B cell (primary cell): ENCODE data around the gene DCAF15. TPM values are rescaled to one million over a fixed set of nuclear protein-coding genes. Genes with fewer than 3 reads are reported as not detected.
A peak's percentile ranks its signal among the peaks of the same experiment; 100 is the strongest.

Experiments
- ATAC-seq: fragments of 200-7000 bp; cut with Tn5 transposase; one replicate; pipeline ENCODE4 v1.10.0; 2021; ENCODE audit warnings: low read depth, mild to moderate bottlenecking, moderate number of reproducible peaks, moderate library complexity
- CTCF ChIA-PET: fragments of 350-600 bp; sonication (Branson Sonifier 250); formaldehyde crosslinking; loops from one replicate; lab custom pipeline; 2021; ENCODE audit warnings: antibody characterized with exemption, inconsistent platforms; lab: Charles Lee
- POLR2A ChIA-PET: fragments of 350-600 bp; sonication (Branson Sonifier 250); formaldehyde crosslinking; loops from one replicate; lab custom pipeline; 2021; ENCODE audit warnings: antibody characterized with exemption; lab: Charles Lee
- DNase-seq: peaks from one replicate; pipeline ENCODE4 v3.0.0; 2013
- H2AFZ ChIP-seq: 2 replicates; pipeline ENCODE4 v1.6.1; 2012; ENCODE audit warnings: mild to moderate bottlenecking, low read depth, low read length; ENCODE audit not compliant: insufficient read depth, poor library complexity, severe bottlenecking
- H3K27ac ChIP-seq, 2 donors: 1 replicate in 1 of 2; 2 replicates in 1 of 2; pipeline ENCODE4 v1.5.1; 2012 to 2013; ENCODE audit warnings: low read length in 2 of 2, mild to moderate bottlenecking in 2 of 2, moderate library complexity in 1 of 2
- H3K27me3 ChIP-seq, 4 experiments: fragments of 200-600 bp in 1 of 4; sonication (generic) in 1 of 4; replicated peaks in 1 of 4; 1 replicate in 2 of 4; 2 replicates in 2 of 4; pipeline versions ENCODE4 v1.6.1 to v1.7.0; 2013 to 2016; ENCODE audit warnings: low read length in 3 of 4, mild to moderate bottlenecking in 2 of 4, mixed read lengths in 1 of 4, moderate library complexity in 1 of 4; ENCODE audit not compliant: insufficient read depth in 4 of 4, control insufficient read depth in 3 of 4; ENCODE audit errors: control extremely low read depth in 1 of 4
- H3K36me3 ChIP-seq, 2 experiments: replicated peaks in 1 of 2; 1 replicate in 1 of 2; 2 replicates in 1 of 2; pipeline versions ENCODE4 v1.6.1 to v1.7.1; 2013; ENCODE audit warnings: low read length in 1 of 2; ENCODE audit not compliant: insufficient read depth in 2 of 2, control insufficient read depth in 1 of 2; ENCODE audit errors: control extremely low read depth in 1 of 2, extremely low read depth in 1 of 2
- H3K4me1 ChIP-seq, 2 donors: fragments of 200-600 bp in 1 of 2; sonication (generic) in 1 of 2; 1 replicate in 1 of 2; 2 replicates in 1 of 2; pipeline versions ENCODE4 v1.5.1 to v1.6.1; 2013 to 2017; ENCODE audit warnings: low read length in 2 of 2; ENCODE audit not compliant: control insufficient read depth in 2 of 2, insufficient read depth in 2 of 2
- H3K4me2 ChIP-seq: replicated peaks from 2 replicates; pipeline ENCODE3; 2012; ENCODE audit warnings: mild to moderate bottlenecking, low read depth, low read length; ENCODE audit not compliant: poor library complexity, severe bottlenecking
- H3K4me3 ChIP-seq, 5 experiments: fragments of 200-600 bp in 1 of 5; sonication (generic) in 1 of 5; 1 replicate in 3 of 5; 2 replicates in 2 of 5; pipeline versions ENCODE4 v1.5.1 to v1.7.0; 2011 to 2016; ENCODE audit warnings: low read length in 4 of 5, mild to moderate bottlenecking in 4 of 5, low read depth in 2 of 5, control low read depth in 1 of 5, moderate library complexity in 1 of 5; ENCODE audit not compliant: insufficient read depth in 1 of 5; ENCODE audit errors: control extremely low read depth in 1 of 5, extremely low read depth in 1 of 5
- H3K79me2 ChIP-seq: fragments of 200-600 bp; sonication (generic); one replicate; pipeline ENCODE4 v1.6.0; 2016; ENCODE audit warnings: low read length; ENCODE audit not compliant: control insufficient read depth, insufficient read depth
- H3K9ac ChIP-seq: fragments of 200-600 bp; sonication (generic); 2 replicates; pipeline ENCODE4 v1.6.1; 2017; ENCODE audit warnings: mild to moderate bottlenecking, low read length, moderate library complexity
- H3K9me3 ChIP-seq, 3 donors: one replicate each; pipeline versions ENCODE4 v1.6.1 to v1.7.1; 2013; ENCODE audit warnings: low read length in 2 of 3; ENCODE audit not compliant: control insufficient read depth in 2 of 3, insufficient read depth in 1 of 3; ENCODE audit errors: control extremely low read depth in 1 of 3
- H4K20me1 ChIP-seq: 2 replicates; pipeline ENCODE4 v1.6.0; 2012; ENCODE audit warnings: mild to moderate bottlenecking, low read length; ENCODE audit not compliant: insufficient read depth, control insufficient read depth, poor library complexity, severe bottlenecking
- H3K27ac Mint-ChIP-seq: one replicate; pipeline ENCODE4 v1.8.0; 2021; ENCODE audit warnings: mixed read lengths
- H3K27me3 Mint-ChIP-seq: one replicate; pipeline ENCODE4 v1.8.0; 2021; ENCODE audit warnings: mixed read lengths
- H3K4me1 Mint-ChIP-seq: one replicate; pipeline ENCODE4 v1.8.0; 2021; ENCODE audit warnings: mixed read lengths
- H3K4me3 Mint-ChIP-seq: one replicate; pipeline ENCODE4 v1.8.0; 2021; ENCODE audit warnings: mixed read lengths
- H3K9me3 Mint-ChIP-seq: one replicate; pipeline ENCODE4 v1.8.0; 2022; ENCODE audit warnings: mixed read lengths; ENCODE audit not compliant: insufficient read depth
- CTCF ChIP-seq: fragments of 200-600 bp; IDR thresholded peaks from one replicate; pipeline ENCODE4 v1.8.0; 2022; ENCODE audit warnings: antibody characterized with exemption, mild to moderate bottlenecking
- EZH2 ChIP-seq: IDR thresholded peaks from 2 replicates; pipeline ENCODE4 v1.6.1; 2012; ENCODE audit warnings: borderline replicate concordance, low read depth, mild to moderate bottlenecking, moderate library complexity, low read length; ENCODE audit not compliant: insufficient read depth, poor library complexity, severe bottlenecking
- WGBS: methylation state at CpG from one replicate; pipeline ENCODE4 v1.1.5; 2013; ENCODE audit warnings: missing lambda C conversion rate; ENCODE audit not compliant: insufficient coverage; 5-methylcytosine and 5-hydroxymethylcytosine counted together
- intact Hi-C: fragments of 100-400 bp; cut with micrococcal nuclease; formaldehyde crosslinking; loops from one replicate; pipeline ENCODE4 v1.10.0; 2022
- polyA plus RNA-seq: library from polyadenylated mRNA; depleted of rRNA; stranded (reverse); fragments of >200 nt; gene quantifications from 2 replicates; pipeline ENCODE4 v1.2.3, GENCODE V29; 2012
- total RNA-seq, 2 donors: library from RNA; stranded (reverse); fragments of 120-200 nt in 1 of 2; gene quantifications; 1 replicate in 1 of 2; 2 replicates in 1 of 2; pipeline versions ENCODE4 v1.2.3 to v1.2.4, GENCODE V29; 2013 to 2022

DCAF15 gene
- total and polyA plus RNA-seq, 2 donors (not counting 1 experiment from before 2014, with no cell fraction given), result 116 to 157 TPM

DNA sequence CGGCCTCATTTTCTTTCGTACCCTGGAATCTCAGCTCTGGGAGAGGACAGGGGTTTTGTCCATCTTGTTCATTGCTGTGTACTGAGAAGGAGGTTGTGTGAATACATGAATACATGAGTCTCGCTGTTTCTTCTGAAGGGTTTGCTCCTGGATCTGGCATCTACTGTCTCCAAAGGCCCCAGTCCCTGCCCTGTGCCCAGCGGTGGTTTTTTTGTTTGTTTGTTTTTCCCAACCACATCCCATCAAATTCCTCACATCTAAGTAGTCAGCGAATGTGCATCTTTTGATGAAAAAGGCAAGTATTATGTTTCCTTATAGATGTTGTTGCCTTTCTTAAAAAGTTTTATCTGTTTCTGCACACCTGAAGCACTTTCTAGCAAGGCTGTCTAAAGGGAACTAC lies 12.5 kb downstream of the DCAF15 start:
- peaks cover 0 to 55% of the 10 kb centered on the region in 2 experiments for H3K36me3 ChIP-seq
- H3K4me3 ChIP-seq, result no peak overlapping the region
- H3K27me3 ChIP-seq, result no peaks in the 10 kb centered on the region
- no peak overlapping the region for H3K9ac ChIP-seq
- Mint-ChIP-seq H3K27me3 (no peaks in the 10 kb centered on the region), H3K4me3 (no peak overlapping the region), H3K27ac (no peak overlapping the region), H3K4me1 (no peaks in the 10 kb centered on the region), H3K9me3 (no peaks in the 10 kb centered on the region)
- no peak for ATAC-seq
- TF ChIP-seq CTCF (no peak), EZH2 (no peak)
- ChIA-PET POLR2A (interaction anchor here (1.1 kb wide), 1 partner anchor 67 kb away, joined by 3 read pairs; the partner anchor contains the start of gene IL27RA), CTCF (no interaction called here)
- H2AFZ ChIP-seq, result no peak overlapping the region
- WGBS, result 96% methylated on average over 3 of the region's 5 CpGs
- H3K9me3 ChIP-seq, result peaks cover 0 to 3% (median 0%) of the 10 kb centered on the region in 3 donors
- no peaks in the 10 kb centered on the region for H4K20me1 ChIP-seq
- H3K4me1 ChIP-seq, result no peaks in the 10 kb centered on the region
- no peaks in the 10 kb centered on the region for H3K79me2 ChIP-seq
- no peak overlapping the region for H3K4me2 ChIP-seq
- DNase-seq, result no peak
- intact Hi-C loops, result no loop called here
- H3K27ac ChIP-seq, result no peak overlapping the region

- H3K4me3 Mint-ChIP-seq, result no peak overlapping the region
- POLR2A ChIA-PET, result no interaction called here
- H3K4me1 ChIP-seq, result no peaks in the 10 kb centered on the region
- peaks cover 0 to 59% of the 10 kb centered on the region in 2 experiments for H3K36me3 ChIP-seq
- WGBS, result 97% methylated on average over 19 of the region's 24 CpGs
- H3K79me2 ChIP-seq, result no peaks in the 10 kb centered on the region
- no peak overlapping the region for H3K4me3 ChIP-seq
- intact Hi-C loops, result no loop called here
- no peak overlapping the region for H3K27ac Mint-ChIP-seq
- H3K27ac ChIP-seq, result no peak overlapping the region
- H3K4me2 ChIP-seq, result no peak overlapping the region
- H4K20me1 ChIP-seq, result no peaks in the 10 kb centered on the region
- H3K27me3 Mint-ChIP-seq, result no peaks in the 10 kb centered on the region
- TF ChIP-seq CTCF, result no peak
- no peak for TF ChIP-seq EZH2
- no peak overlapping the region for H3K9ac ChIP-seq
- no peak overlapping the region for H2AFZ ChIP-seq
- ATAC-seq (no peak), DNase-seq (peak; percentile 5)
- CTCF ChIA-PET, result no interaction called here
- H3K27me3 ChIP-seq, result no peaks in the 10 kb centered on the region
- no peaks in the 10 kb centered on the region for H3K9me3 Mint-ChIP-seq
- peaks cover 0 to 3% (median 0%) of the 10 kb centered on the region in 3 donors for H3K9me3 ChIP-seq
- no peaks in the 10 kb centered on the region for H3K4me1 Mint-ChIP-seq
Observed at GRCh38 chr19:13965377-13965896, 13.1 kb downstream of the DCAF15 start.
